ENCODE results near the gene NT5C1B. TPM values are rescaled to one million over a fixed set of nuclear protein-coding genes. Genes with fewer than 3 reads are reported as not detected.
"Not testable (repeated sequence)": the region's sequence is repeated elsewhere in the genome, so short reads cannot be mapped to it uniquely, and the experiment has no call there.

Gene NT5C1B
- not detected for total RNA-seq

GRCh38 chr2:18589354-18589753, at the start of gene NT5C1B:
Gene NT5C1B, minus strand, starts transcription at chr2:18589569. Its CDS starts 101 bp downstream, at chr2:18589468.
- no peak within 1 kb of the TSS for H3K4me3 Mint-ChIP-seq
- no peaks in the 10 kb centered on the region for H3K9me3 Mint-ChIP-seq
- ATAC-seq (replicated peaks): no peak
- no peaks in the 10 kb centered on the region for H3K27me3 Mint-ChIP-seq
- H3K36me3 Mint-ChIP-seq (ENCODE audit: low read depth): no peaks in the 10 kb centered on the region
- H3K4me1 Mint-ChIP-seq: no peaks in the 10 kb centered on the region
- H3K27ac Mint-ChIP-seq: no peak within 1 kb of the TSS

- Mint-ChIP-seq H3K27me3 (no peaks in the 10 kb centered on the region), H3K36me3 (ENCODE audit: low read depth) (peaks cover 15% of the 10 kb centered on the region), H3K27ac (no peak overlapping the region), H3K9me3 (peaks cover 14% of the 10 kb centered on the region), H3K4me1 (no peaks in the 10 kb centered on the region), H3K4me3 (no peak overlapping the region)
- no peak for ATAC-seq (replicated peaks)
Observed at GRCh38 chr2:18637196-18637595, 47.8 kb upstream of the NT5C1B start.

GRCh38 chr2:18632699-18633098, 43.3 kb upstream of the NT5C1B start:
- H3K4me1 Mint-ChIP-seq; H3K27me3 Mint-ChIP-seq; H3K27ac Mint-ChIP-seq; ATAC-seq (replicated peaks); H3K4me3 Mint-ChIP-seq: not testable (repeated sequence)
- Mint-ChIP-seq H3K36me3 (ENCODE audit: low read depth) (peaks cover 31% of the 10 kb centered on the region), H3K9me3 (peaks cover 16% of the 10 kb centered on the region)

DNA sequence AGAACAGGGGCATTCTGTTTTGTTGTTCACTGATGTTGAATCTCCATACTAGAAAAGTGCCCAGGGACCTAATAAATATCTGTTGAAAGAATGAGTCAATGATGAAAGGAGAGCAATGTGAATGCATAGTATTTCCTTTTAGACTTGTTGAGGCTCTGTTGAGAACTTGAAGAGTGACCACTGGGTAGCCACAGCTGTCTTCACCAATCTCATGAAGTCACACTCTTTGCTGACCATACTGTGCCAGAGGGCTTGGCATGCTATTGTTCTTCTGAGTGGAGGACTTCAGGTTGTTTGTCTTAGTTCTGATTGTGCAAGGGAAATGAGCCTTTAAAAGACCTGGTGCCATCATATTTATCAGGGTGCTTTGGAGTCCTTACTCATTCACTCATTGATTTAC, 41.6 kb upstream of the NT5C1B start:
- Mint-ChIP-seq H3K4me3 (no peak overlapping the region), H3K27me3 (no peaks in the 10 kb centered on the region), H3K27ac (no peak overlapping the region), H3K9me3 (peaks cover 10% of the 10 kb centered on the region), H3K4me1 (no peaks in the 10 kb centered on the region), H3K36me3 (ENCODE audit: low read depth) (peaks cover 26% of the 10 kb centered on the region)
- ATAC-seq (replicated peaks): no peak

- Mint-ChIP-seq H3K4me1 (no peaks in the 10 kb centered on the region), H3K4me3 (no peak overlapping the region), H3K27me3 (no peaks in the 10 kb centered on the region), H3K36me3 (ENCODE audit: low read depth) (peaks cover 25% of the 10 kb centered on the region), H3K9me3 (peaks cover 10% of the 10 kb centered on the region), H3K27ac (no peak overlapping the region)
- no peak for ATAC-seq (replicated peaks)
Observed at GRCh38 chr2:18630541-18630940, 41.2 kb upstream of the NT5C1B start.

GRCh38 chr2:18630101-18630500, 40.7 kb upstream of the NT5C1B start:
- peaks cover 10% of the 10 kb centered on the region for H3K9me3 Mint-ChIP-seq
- H3K27ac Mint-ChIP-seq: no peak overlapping the region
- no peaks in the 10 kb centered on the region for H3K27me3 Mint-ChIP-seq
- peaks cover 21% of the 10 kb centered on the region for H3K36me3 Mint-ChIP-seq (ENCODE audit: low read depth)
- H3K4me1 Mint-ChIP-seq: no peaks in the 10 kb centered on the region
- ATAC-seq (replicated peaks): no peak
- no peak overlapping the region for H3K4me3 Mint-ChIP-seq

DNA sequence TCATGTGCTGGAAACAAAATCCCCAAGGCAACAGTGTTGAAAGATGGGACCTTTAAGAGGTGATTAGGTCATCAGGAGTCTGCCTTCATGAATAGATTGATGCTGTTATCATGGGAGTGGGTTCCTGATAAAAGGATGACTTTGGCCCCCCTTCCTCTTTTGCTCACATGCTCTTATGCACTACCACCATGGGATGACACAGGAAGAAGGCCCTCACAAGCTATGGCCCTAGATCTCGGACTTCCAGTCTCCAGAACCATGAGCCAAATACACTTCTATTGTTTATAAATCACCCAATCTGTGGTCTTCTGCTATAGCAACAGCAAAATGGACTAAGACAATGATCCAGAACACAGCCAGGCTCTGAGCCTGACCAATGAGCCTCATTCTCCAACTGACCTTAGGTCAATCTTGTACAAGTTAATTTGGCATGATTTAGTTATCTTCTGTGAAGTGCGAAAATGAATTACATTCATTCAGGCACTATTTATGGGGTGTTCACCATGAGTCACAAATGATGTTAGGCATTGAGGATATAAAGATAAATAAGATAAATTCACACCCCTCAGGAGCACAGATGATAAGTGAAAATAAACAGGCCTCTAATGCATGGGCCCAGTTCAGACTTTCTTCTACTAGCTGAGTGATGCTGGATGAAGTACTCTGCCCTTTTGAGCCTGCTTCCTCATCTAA, 37.7 kb upstream of the NT5C1B start:
- peaks cover 5% of the 10 kb centered on the region for H3K9me3 Mint-ChIP-seq
- H3K4me1 Mint-ChIP-seq: no peaks in the 10 kb centered on the region
- no peak overlapping the region for H3K27ac Mint-ChIP-seq
- peaks cover 16% of the 10 kb centered on the region for H3K36me3 Mint-ChIP-seq (ENCODE audit: low read depth)
- H3K27me3 Mint-ChIP-seq: no peaks in the 10 kb centered on the region
- no peak for ATAC-seq (replicated peaks)
- H3K4me3 Mint-ChIP-seq: no peak overlapping the region

DNA sequence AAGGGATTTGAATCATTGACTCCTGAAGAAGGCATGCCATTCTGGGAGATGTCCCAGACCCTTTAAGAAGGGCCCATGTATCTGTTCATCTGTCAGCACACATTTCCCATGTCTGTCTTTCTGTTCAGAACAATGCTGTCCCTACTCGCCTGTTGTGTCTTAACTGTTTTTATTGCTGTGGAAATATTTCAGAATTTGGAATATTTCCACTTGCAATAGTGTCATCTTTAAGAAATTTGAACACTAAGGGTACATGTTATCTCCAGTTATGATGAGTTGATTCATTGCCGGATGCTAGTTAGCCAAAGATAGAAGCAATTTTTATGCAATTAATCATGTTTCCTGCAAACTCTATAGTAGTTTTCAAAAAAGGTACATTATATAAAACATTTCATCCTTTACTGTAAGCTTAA, 36.9 kb upstream of the NT5C1B start:
- Mint-ChIP-seq H3K4me1 (no peaks in the 10 kb centered on the region), H3K9me3 (peaks cover 3% of the 10 kb centered on the region), H3K27ac (no peak overlapping the region), H3K4me3 (no peak overlapping the region), H3K27me3 (no peaks in the 10 kb centered on the region), H3K36me3 (ENCODE audit: low read depth) (peaks cover 7% of the 10 kb centered on the region)
- ATAC-seq (replicated peaks): no peak

DNA sequence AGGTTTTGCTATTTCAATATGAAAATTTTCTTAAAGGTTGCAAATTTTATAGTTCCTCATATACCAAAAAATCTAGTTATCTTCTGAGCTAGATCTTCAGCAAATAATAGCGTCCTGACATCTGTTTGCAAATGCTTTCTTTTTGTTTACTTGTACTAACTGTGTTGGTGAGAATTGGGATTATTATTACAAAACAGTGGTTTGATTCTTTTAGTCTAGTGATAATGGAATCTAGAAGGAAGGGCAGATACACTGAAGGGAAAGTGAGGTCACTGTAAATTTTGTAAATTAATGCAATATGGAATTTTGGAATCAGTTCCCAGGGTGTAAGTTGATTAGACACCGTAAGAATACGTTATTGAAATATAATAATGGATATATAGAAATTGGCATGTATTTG, 36.2 kb upstream of the NT5C1B start:
- no peak for ATAC-seq (replicated peaks)
- Mint-ChIP-seq H3K9me3 (peaks cover 1% of the 10 kb centered on the region), H3K27me3 (no peaks in the 10 kb centered on the region), H3K27ac (no peak overlapping the region), H3K4me3 (no peak overlapping the region), H3K36me3 (ENCODE audit: low read depth) (peaks cover 2% of the 10 kb centered on the region), H3K4me1 (no peaks in the 10 kb centered on the region)

DNA sequence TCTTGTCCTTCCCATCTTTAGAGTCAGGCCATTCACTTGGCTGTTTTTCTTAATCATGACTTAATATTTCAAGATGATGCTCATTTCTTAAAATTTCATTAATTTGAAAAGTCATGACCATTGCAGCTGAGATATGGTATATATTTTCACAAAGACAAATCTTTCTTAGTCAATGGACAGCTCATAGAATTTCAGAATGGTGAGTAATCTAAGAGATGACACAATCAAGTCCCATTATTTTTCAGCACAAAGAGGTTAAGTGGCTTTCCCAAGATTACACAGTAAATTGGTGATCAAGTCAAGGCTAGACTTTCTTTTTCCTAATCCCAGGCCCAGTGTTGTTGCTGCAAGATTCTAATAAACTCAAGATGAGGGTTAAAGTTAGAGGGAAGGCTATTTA, 34.4 kb upstream of the NT5C1B start:
- ATAC-seq (replicated peaks): no peak
- H3K27me3 Mint-ChIP-seq: no peaks in the 10 kb centered on the region
- no peaks in the 10 kb centered on the region for H3K4me1 Mint-ChIP-seq

DNA sequence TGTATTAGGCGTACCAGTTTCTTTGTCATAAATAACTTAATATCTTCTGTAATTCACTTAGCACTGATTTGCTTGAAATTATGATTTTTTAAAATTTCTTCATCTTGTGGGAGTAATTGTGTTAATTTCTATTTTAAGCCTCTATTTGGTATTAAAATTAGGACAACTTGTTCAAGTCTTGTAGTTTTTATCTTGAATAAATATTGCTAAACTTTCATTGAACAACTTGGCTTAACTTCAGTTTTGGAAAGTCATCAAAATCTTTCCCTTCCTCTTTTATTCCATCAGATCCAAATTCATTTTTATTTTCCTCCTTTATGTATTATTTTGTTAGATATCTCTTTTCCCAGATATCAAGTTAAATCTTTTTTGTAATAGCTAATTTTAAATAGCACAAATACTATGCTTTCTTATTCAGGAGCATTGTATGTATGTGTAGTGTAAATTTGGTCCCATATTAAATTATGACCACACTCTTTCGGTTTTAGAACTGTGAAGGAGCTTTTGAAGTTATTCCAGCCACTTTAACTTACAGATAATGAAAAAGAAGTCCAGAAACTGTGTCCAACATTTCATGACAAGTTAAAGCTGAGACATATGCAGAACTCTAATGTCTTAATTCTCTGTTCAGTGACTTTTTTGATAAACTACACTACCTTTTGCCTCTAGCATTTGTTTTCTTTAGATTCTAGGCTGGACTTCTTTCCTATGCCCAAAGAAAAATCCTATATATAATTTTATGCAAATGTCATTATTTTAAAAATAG, 31.7 kb upstream of the NT5C1B start:
- Mint-ChIP-seq H3K4me1 (no peaks in the 10 kb centered on the region), H3K36me3 (ENCODE audit: low read depth) (no peaks in the 10 kb centered on the region), H3K4me3 (no peak overlapping the region), H3K9me3 (peaks cover 4% of the 10 kb centered on the region), H3K27ac (no peak overlapping the region), H3K27me3 (no peaks in the 10 kb centered on the region)
- ATAC-seq (replicated peaks): no peak

More for the DNA sequence above, 34.4 kb upstream of the NT5C1B start:
- Mint-ChIP-seq H3K4me3 (no peak overlapping the region), H3K9me3 (peaks cover 4% of the 10 kb centered on the region), H3K36me3 (ENCODE audit: low read depth) (no peaks in the 10 kb centered on the region), H3K27ac (no peak overlapping the region)

DNA sequence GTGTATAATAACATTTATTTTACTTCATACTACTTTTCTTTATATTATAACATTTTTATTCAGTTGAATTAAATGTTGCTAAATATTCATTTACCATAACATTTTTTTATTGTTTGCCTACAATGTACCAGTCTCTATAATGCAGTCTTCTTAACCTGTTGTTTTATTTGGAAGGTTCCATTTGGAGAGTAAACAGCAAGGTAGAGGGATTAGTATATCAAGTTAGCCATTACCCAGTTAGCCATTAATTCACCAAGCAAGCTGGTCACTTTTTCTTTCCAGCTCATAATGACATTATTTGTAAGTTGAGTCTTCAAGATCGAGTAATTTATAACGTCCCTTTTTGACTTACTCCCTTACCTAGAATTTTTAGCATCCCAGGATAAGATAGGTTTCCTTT, 29.7 kb upstream of the NT5C1B start:
- H3K4me1 Mint-ChIP-seq: no peaks in the 10 kb centered on the region
- ATAC-seq (replicated peaks): no peak
- H3K9me3 Mint-ChIP-seq: peaks cover 7% of the 10 kb centered on the region
- no peaks in the 10 kb centered on the region for H3K27me3 Mint-ChIP-seq
- H3K27ac Mint-ChIP-seq: no peak overlapping the region
- no peaks in the 10 kb centered on the region for H3K36me3 Mint-ChIP-seq (ENCODE audit: low read depth)
- H3K4me3 Mint-ChIP-seq: no peak overlapping the region

- no peak for ATAC-seq (replicated peaks)
- Mint-ChIP-seq H3K27ac (no peak overlapping the region), H3K9me3 (peaks cover 3% of the 10 kb centered on the region)
Observed at GRCh38 chr2:18614041-18614440, 24.7 kb upstream of the NT5C1B start.

DNA sequence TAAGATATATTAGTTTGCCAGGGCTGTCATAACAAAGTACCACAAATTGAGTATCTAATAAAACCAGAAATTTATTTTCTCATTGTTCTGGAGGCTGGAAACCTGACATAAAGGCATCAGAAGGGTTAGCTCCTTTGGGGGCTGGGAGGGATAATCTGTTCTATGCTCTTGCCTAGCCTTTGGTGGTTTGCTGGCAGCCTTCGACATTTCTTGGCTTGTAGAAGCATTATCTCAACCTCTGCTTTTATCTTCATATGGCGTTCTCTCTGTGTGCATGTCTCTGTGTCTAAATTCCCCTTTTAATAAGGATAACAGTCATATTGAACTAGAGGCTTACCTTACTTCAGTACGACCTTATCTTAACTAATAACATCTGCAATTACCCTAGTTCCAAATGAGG, 22.8 kb upstream of the NT5C1B start:
- Mint-ChIP-seq H3K36me3 (ENCODE audit: low read depth) (no peaks in the 10 kb centered on the region), H3K4me3 (no peak overlapping the region), H3K4me1 (no peaks in the 10 kb centered on the region), H3K27me3 (no peaks in the 10 kb centered on the region), H3K9me3 (peaks cover 3% of the 10 kb centered on the region), H3K27ac (no peak overlapping the region)
- no peak for ATAC-seq (replicated peaks)

More at GRCh38 chr2:18614041-18614440, 24.7 kb upstream of the NT5C1B start:
- Mint-ChIP-seq H3K36me3 (ENCODE audit: low read depth) (no peaks in the 10 kb centered on the region), H3K27me3 (no peaks in the 10 kb centered on the region), H3K4me3 (no peak overlapping the region), H3K4me1 (no peaks in the 10 kb centered on the region)

- H3K4me1 Mint-ChIP-seq: no peaks in the 10 kb centered on the region
- H3K27ac Mint-ChIP-seq: no peak overlapping the region
- peaks cover 3% of the 10 kb centered on the region for H3K9me3 Mint-ChIP-seq
- H3K27me3 Mint-ChIP-seq: no peaks in the 10 kb centered on the region
- H3K36me3 Mint-ChIP-seq (ENCODE audit: low read depth): no peaks in the 10 kb centered on the region
- H3K4me3 Mint-ChIP-seq: no peak overlapping the region
- ATAC-seq (replicated peaks): no peak
Observed at GRCh38 chr2:18611604-18612003, 22.2 kb upstream of the NT5C1B start.

Measured in activated T-helper 17 cell treated with anti-CD3 and anti-CD28 coated beads, Interleukin-2, amount 50 U/mL, for 72 hours (primary cell).